ENCODE measurements around the gene HSPG2. TPM values are rescaled to one million over a fixed set of nuclear protein-coding genes. Genes with fewer than 3 reads are reported as not detected.

The HSPG2 gene
- total and polyA plus RNA-seq, 9 of the 15 experiments (the other 6 are each of a cell fraction or from before 2014, with no cell fraction given): 0.14 to 160 (median 15.7) TPM

- WGBS (ENCODE audit: insufficient coverage, low coverage, missing lambda C conversion rate): 100% methylated on average over 1 of the region's 2 CpGs
- Histone ChIP-seq H3K79me2 (ENCODE audit: control insufficient read depth, insufficient read depth, low read length) (peaks cover 14% of the 10 kb centered on the region), H2AFZ (ENCODE audit: low read depth, low read length) (no peak overlapping the region; the same call in 1 of the 2 replicates), H3K9ac (ENCODE audit: insufficient read depth in 1 of 2, low read depth in 2 of 2, low read length in 2 of 2) (peak overlapping the region in 1 of 2 experiments; percentile 5; a peak in 1 of 4 replicates), H3K9me3 (replicated peaks; ENCODE audit: control insufficient read depth, insufficient read depth, low read depth, low read length) (no peaks in the 10 kb centered on the region), H3K27me3 (ENCODE audit: control insufficient read depth in 2 of 2, insufficient read depth in 2 of 2, low read length in 2 of 2) (no peaks in the 10 kb centered on the region), H3K9me1 (ENCODE audit: control insufficient read depth, insufficient read depth, low read length) (no peaks in the 10 kb centered on the region), H3K27ac (ENCODE audit: extremely low read depth, low read depth, low read length) (no peak overlapping the region), H4K20me1 (replicated peaks; ENCODE audit: control insufficient read depth, insufficient read depth, low read length) (no peaks in the 10 kb centered on the region), H3K4me1 (replicated peaks in 1 of 2; ENCODE audit: control insufficient read depth in 2 of 2, insufficient read depth in 2 of 2, low read length in 2 of 2) (peaks cover 60 to 61% of the 10 kb centered on the region in 2 experiments), H3K36me3 (ENCODE audit: control insufficient read depth, insufficient read depth, low read length) (peaks cover 2% of the 10 kb centered on the region; the same call in 1 of the 3 replicates), H3K4me2 (ENCODE audit: insufficient read depth, low read length) (no peak overlapping the region), H3K4me3 (no peak overlapping the region)
- no peak for FAIRE-seq
- no peak for ATAC-seq
- no TSS peak for BruUV-seq (replicated peaks)
- intact Hi-C loops (cut with micrococcal nuclease): no loop called here
- ChIA-PET CTCF (ENCODE audit: low intra/inter-chr PET ratio) (no interaction called here), POLR2A (interaction anchor here (1.1 to 1.3 kb wide), 6 partner anchors 8 to 158 kb away, joined by 3 to 10 read pairs (median 4); no protein-coding TSS in a partner anchor)
- no peak for DNase-seq (ENCODE audit: extremely low read depth in 1 of 4, low spot score in 3 of 4)
- in situ Hi-C loops (cut with MboI): no loop called here
- TF ChIP-seq ZNF24 (IDR thresholded peaks at IDR 0.05) (peak; percentile 94), ZNF609 (CRISPR knock-in tag; IDR thresholded peaks at IDR 0.05; ENCODE audit: borderline replicate concordance) (no peak), BCOR (IDR thresholded peaks at IDR 0.05) (peak; percentile 61; the same call in 1 of the 2 replicates), HLTF (IDR thresholded peaks at IDR 0.05) (peak; percentile 66; the same call in 1 of the 2 replicates), DACH1 (IDR thresholded peaks at IDR 0.05; ENCODE audit: partially characterized antibody) (no peak), DMBX1 (CRISPR knock-in tag; IDR thresholded peaks at IDR 0.05; ENCODE audit: borderline replicate concordance) (0 out of 2 replicates have a peak, but pooled peaks have one; percentile 24), RBM25 (IDR thresholded peaks at IDR 0.05; ENCODE audit: low read depth, low read length, severe bottlenecking) (peak; percentile 74), GATA2 (CRISPR knock-in tag; IDR thresholded peaks at IDR 0.05) (0 out of 2 replicates have a peak, but pooled peaks have one; percentile 10)
These were observed 3.4 kb upstream of the HSPG2 start for GRCh38 chr1:21940492-21940891.
